Osteoblast (primary cell): Measurements from ENCODE around the gene SPOP. TPM values are rescaled to one million over a fixed set of nuclear protein-coding genes. Genes with fewer than 3 reads are reported as not detected.

Source experiments
- DNase-seq: peaks from one replicate; pipeline ENCODE4 v3.0.0; 2011; ENCODE audit warnings: low spot score, mixed read lengths; ENCODE audit not compliant: insufficient read length; ENCODE audit errors: missing footprints
- H2AFZ ChIP-seq: 2 replicates; pipeline ENCODE4 v1.6.0; 2011; ENCODE audit warnings: mild to moderate bottlenecking, low read length
- H3K27ac ChIP-seq: 2 replicates; pipeline ENCODE4 v1.5.1; 2011; ENCODE audit warnings: mild to moderate bottlenecking, low read depth, low read length, moderate library complexity
- H3K27me3 ChIP-seq: 2 replicates; pipeline ENCODE4 v1.6.0; 2012; ENCODE audit warnings: mild to moderate bottlenecking, control low read depth, inconsistent platforms, low read length, moderate library complexity; ENCODE audit not compliant: insufficient read depth
- H3K36me3 ChIP-seq: 2 replicates; pipeline ENCODE4 v1.5.1; 2011; ENCODE audit warnings: mild to moderate bottlenecking, low read length, control low read depth, moderate library complexity; ENCODE audit not compliant: insufficient read depth
- H3K4me1 ChIP-seq: 2 replicates; pipeline ENCODE4 v1.5.1; 2011; ENCODE audit warnings: mild to moderate bottlenecking, low read length, control low read depth, moderate library complexity; ENCODE audit not compliant: insufficient read depth
- H3K4me2 ChIP-seq: 2 replicates; pipeline ENCODE4 v1.6.0; 2011; ENCODE audit warnings: mild to moderate bottlenecking, low read length; ENCODE audit not compliant: insufficient read depth
- H3K4me3 ChIP-seq: fragments of 200-600 bp; sonication (generic); 3 replicates; pipeline ENCODE4 v1.5.1; 2012; ENCODE audit warnings: mild to moderate bottlenecking, low read length, inconsistent platforms; ENCODE audit not compliant: insufficient read depth
- H3K79me2 ChIP-seq: 2 replicates; pipeline ENCODE4 v1.6.0; 2012; ENCODE audit warnings: mild to moderate bottlenecking, low read length, control low read depth, inconsistent platforms; ENCODE audit not compliant: insufficient read depth
- H3K9me3 ChIP-seq: 2 replicates; pipeline ENCODE4 v1.5.1; 2011; ENCODE audit warnings: low read depth, low read length, control low read depth
- H4K20me1 ChIP-seq: 2 replicates; pipeline ENCODE4 v1.6.0; 2012; ENCODE audit warnings: mild to moderate bottlenecking, low read length, control low read depth; ENCODE audit not compliant: insufficient read depth
- total RNA-seq: library from RNA; depleted of rRNA; stranded (reverse); fragments of >200 nt; gene quantifications from 2 replicates; pipeline ENCODE4 v1.2.3, GENCODE V29; 2012
- TF ChIP-seq, protein P1 (sequence below): IDR thresholded peaks from 2 replicates; pipeline ENCODE4 v1.5.1; 2011; ENCODE audit warnings: mild to moderate bottlenecking, low read depth, low read length, moderate library complexity; ENCODE audit errors: extremely low read depth

The SPOP gene
- total RNA-seq, 1 donor, result 55.7 TPM

DNA sequence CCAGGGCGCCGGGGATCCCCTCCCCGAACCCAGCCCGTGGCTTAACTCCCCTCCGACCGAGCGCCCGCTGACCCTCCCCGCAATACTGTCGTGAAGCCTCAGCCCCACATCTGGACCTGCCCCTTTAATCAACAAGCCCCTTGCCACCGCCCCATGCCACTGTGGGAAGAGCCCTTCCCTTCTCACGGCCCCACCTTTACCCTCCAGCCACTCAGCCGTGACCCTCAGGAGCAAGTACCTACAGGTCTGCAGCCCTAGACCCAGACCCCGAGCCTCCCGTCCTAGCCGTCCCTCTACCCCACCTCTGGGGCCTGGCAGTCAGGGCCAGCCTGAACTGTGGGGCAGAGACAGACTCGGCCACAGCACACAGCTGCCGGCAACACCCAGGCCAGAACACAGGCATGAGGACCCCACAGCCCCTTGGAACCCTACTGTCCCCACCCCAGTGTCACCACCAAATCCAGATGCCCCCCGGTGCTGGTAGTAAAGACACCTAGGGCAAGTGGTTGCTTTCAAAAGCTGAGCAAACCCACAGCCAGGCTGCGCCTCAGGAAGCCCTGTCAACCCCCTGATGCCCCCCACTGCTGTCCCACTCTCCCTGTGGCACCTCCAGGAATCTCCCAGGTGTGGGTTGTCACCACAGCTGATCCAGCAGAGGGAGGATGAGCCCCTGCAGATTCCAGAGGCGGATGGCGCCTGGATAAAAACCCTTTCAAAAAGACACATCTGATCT lies 100.8 kb downstream of the SPOP start:
- Histone ChIP-seq H3K27ac (no peak overlapping the region), H4K20me1 (no peaks in the 10 kb centered on the region), H3K9me3 (no peaks in the 10 kb centered on the region), H3K4me2 (peak overlapping the region; percentile 90), H3K4me3 (peak overlapping the region; percentile 81), H3K36me3 (no peaks in the 10 kb centered on the region), H2AFZ (peak overlapping the region; percentile 72), H3K4me1 (peaks cover 3% of the 10 kb centered on the region), H3K79me2 (no peaks in the 10 kb centered on the region), H3K27me3 (peaks cover 13% of the 10 kb centered on the region)
- peak; percentile 86 for DNase-seq
- TF ChIP-seq, protein P1, sequence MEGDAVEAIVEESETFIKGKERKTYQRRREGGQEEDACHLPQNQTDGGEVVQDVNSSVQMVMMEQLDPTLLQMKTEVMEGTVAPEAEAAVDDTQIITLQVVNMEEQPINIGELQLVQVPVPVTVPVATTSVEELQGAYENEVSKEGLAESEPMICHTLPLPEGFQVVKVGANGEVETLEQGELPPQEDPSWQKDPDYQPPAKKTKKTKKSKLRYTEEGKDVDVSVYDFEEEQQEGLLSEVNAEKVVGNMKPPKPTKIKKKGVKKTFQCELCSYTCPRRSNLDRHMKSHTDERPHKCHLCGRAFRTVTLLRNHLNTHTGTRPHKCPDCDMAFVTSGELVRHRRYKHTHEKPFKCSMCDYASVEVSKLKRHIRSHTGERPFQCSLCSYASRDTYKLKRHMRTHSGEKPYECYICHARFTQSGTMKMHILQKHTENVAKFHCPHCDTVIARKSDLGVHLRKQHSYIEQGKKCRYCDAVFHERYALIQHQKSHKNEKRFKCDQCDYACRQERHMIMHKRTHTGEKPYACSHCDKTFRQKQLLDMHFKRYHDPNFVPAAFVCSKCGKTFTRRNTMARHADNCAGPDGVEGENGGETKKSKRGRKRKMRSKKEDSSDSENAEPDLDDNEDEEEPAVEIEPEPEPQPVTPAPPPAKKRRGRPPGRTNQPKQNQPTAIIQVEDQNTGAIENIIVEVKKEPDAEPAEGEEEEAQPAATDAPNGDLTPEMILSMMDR, result no peak

DNA sequence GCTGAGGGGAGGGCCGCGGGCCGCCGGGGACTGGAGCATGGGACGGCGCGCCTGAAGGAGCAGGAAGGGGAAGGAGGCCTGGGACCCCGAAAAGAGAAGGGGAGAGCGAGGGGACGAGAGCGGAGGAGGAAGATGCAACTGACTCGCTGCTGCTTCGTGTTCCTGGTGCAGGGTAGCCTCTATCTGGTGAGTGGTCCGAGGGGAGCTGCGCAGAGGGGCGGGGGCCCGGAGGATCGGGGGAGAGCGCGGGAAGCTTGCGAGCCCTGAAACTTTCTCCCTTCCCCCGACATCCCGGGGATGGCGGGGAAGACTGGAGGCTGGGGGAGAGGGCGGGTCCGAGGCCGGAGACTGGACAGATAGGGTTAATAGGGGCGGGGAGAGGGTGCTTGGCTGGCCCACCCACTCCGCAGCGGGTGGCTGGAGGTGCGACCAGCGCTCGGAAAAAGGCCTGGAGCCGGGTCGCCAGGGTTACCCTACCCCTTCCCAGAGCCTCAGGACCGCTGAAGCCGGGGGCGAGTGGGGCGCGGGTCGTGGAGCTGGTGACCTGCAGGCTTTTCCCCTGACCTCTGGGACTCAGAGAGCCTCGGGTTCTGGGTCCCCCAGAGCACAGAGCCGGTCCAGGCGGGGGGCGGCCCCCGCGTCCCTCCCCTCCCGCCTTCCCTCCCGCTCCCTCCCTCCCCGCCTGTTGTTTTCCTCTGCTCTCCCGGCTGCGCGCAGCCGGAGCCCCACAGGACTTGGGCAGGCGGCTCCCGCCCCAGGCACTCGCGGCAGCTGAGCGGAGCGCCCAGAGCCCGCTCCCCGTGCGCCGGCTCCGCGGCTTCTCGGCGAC lies 101.6 kb downstream of the SPOP start:
- DNase-seq, result peak; percentile 96
- TF ChIP-seq, protein P1, result no peak
- Histone ChIP-seq H3K4me1 (peaks cover 3% of the 10 kb centered on the region), H2AFZ (peak overlapping the region; percentile 80), H3K79me2 (no peaks in the 10 kb centered on the region), H3K27me3 (peaks cover 13% of the 10 kb centered on the region), H3K4me3 (peak overlapping the region; percentile 81), H4K20me1 (no peaks in the 10 kb centered on the region), H3K27ac (no peak overlapping the region), H3K36me3 (no peaks in the 10 kb centered on the region), H3K9me3 (no peaks in the 10 kb centered on the region), H3K4me2 (peak overlapping the region; percentile 90)

DNA sequence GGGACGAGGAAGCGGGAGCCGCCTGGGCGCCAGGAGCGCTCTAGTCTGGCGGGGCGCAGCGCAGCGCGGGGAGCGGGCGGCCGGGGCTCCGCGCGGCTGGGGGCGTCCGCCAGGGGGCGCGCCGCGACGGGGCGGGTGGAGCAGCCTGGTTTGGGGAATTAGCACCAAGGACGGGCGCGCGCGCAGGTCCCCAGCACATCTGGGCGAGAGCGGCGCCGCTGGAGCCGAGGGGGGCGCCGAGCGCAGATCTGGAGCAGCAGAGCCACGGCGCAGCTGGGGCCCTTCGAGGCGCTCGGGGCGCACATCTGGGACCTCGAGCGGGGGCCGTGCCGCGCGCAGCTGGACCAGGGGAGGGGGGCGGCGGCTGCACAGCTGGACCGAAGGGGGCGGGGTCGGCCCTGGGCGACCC lies 102.2 kb downstream of the SPOP start, which contains the start of gene NXPH3:
NXPH3 (plus strand) TSS at position 193 of the 409 bp plus-strand sequence. CDS start 349 bp downstream, outside the sequence.
- peak; percentile 97 for DNase-seq
- H3K4me2 ChIP-seq, result peak within 1 kb of the TSS; percentile 90
- H2AFZ ChIP-seq, result peak within 1 kb of the TSS; percentile 80
- H3K27me3 ChIP-seq, result peaks cover 17% of the 10 kb centered on the region
- no peaks in the 10 kb centered on the region for H3K9me3 ChIP-seq
- peaks cover 3% of the 10 kb centered on the region for H3K4me1 ChIP-seq
- TF ChIP-seq, protein P1, result no peak
- no peaks in the 10 kb centered on the region for H3K79me2 ChIP-seq
- no peak within 1 kb of the TSS for H3K27ac ChIP-seq
- H3K36me3 ChIP-seq, result no peaks in the 10 kb centered on the region
- H3K4me3 ChIP-seq, result peak within 1 kb of the TSS; percentile 81
- no peaks in the 10 kb centered on the region for H4K20me1 ChIP-seq
